Measurements from ENCODE around the gene TULP4.

DNA sequence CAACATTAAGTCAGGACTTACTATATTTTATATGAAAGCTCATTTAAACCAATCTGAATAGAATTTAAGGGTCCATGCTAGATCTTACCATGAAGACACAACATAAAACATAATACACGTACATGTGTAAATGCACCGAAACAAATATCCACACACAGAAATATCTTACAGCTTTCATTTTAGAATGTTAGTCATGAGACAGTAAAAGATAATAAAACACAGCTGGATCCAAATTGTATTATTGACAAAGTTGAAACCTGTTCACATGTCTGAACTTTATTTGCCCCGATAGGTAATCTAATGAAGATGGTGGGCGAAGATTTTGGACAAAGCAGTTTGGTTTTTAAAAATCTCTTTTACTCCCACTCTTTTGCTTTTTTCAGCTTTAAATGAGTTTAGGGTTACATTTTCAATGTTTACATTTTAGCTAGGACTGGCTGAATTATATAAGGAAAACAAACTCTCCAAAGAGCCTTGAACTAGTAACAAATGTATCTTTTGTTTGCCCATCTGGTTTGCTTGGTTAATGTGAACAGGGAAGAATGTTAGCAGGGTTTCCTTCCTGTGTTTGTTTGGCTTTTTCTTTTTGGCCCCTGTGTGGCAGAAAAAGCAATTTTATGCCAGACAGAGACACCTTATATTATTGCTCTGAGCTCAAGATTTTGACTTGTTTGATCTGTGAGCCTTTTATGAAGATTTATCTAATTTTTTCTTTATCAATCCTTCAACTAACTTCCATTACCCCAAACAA is 242.5 kb downstream of the TULP4 start:
- TF ChIP-seq POLR2AphosphoS2 (conservative IDR thresholded peaks at IDR 0.05; ENCODE audit: low read length): no peak
- TF ChIP-seq RAD21 (conservative IDR thresholded peaks at IDR 0.05 in 1 of 2, IDR thresholded peaks at IDR 0.05 in 1 of 2): no peak
- TF ChIP-seq, protein P1, sequence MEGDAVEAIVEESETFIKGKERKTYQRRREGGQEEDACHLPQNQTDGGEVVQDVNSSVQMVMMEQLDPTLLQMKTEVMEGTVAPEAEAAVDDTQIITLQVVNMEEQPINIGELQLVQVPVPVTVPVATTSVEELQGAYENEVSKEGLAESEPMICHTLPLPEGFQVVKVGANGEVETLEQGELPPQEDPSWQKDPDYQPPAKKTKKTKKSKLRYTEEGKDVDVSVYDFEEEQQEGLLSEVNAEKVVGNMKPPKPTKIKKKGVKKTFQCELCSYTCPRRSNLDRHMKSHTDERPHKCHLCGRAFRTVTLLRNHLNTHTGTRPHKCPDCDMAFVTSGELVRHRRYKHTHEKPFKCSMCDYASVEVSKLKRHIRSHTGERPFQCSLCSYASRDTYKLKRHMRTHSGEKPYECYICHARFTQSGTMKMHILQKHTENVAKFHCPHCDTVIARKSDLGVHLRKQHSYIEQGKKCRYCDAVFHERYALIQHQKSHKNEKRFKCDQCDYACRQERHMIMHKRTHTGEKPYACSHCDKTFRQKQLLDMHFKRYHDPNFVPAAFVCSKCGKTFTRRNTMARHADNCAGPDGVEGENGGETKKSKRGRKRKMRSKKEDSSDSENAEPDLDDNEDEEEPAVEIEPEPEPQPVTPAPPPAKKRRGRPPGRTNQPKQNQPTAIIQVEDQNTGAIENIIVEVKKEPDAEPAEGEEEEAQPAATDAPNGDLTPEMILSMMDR (IDR thresholded peaks at IDR 0.05): no peak
- no peak for TF ChIP-seq EP300 (IDR thresholded peaks at IDR 0.05)
- TF ChIP-seq, protein P2, sequence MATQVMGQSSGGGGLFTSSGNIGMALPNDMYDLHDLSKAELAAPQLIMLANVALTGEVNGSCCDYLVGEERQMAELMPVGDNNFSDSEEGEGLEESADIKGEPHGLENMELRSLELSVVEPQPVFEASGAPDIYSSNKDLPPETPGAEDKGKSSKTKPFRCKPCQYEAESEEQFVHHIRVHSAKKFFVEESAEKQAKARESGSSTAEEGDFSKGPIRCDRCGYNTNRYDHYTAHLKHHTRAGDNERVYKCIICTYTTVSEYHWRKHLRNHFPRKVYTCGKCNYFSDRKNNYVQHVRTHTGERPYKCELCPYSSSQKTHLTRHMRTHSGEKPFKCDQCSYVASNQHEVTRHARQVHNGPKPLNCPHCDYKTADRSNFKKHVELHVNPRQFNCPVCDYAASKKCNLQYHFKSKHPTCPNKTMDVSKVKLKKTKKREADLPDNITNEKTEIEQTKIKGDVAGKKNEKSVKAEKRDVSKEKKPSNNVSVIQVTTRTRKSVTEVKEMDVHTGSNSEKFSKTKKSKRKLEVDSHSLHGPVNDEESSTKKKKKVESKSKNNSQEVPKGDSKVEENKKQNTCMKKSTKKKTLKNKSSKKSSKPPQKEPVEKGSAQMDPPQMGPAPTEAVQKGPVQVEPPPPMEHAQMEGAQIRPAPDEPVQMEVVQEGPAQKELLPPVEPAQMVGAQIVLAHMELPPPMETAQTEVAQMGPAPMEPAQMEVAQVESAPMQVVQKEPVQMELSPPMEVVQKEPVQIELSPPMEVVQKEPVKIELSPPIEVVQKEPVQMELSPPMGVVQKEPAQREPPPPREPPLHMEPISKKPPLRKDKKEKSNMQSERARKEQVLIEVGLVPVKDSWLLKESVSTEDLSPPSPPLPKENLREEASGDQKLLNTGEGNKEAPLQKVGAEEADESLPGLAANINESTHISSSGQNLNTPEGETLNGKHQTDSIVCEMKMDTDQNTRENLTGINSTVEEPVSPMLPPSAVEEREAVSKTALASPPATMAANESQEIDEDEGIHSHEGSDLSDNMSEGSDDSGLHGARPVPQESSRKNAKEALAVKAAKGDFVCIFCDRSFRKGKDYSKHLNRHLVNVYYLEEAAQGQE (IDR thresholded peaks at IDR 0.05): no peak
- TF ChIP-seq CHD4 (IDR thresholded peaks at IDR 0.05; ENCODE audit: borderline replicate concordance): no peak
- TF ChIP-seq, protein P3, sequence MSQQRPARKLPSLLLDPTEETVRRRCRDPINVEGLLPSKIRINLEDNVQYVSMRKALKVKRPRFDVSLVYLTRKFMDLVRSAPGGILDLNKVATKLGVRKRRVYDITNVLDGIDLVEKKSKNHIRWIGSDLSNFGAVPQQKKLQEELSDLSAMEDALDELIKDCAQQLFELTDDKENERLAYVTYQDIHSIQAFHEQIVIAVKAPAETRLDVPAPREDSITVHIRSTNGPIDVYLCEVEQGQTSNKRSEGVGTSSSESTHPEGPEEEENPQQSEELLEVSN (IDR thresholded peaks at IDR 0.05; ENCODE audit: borderline replicate concordance, low read depth): no peak
- TF ChIP-seq CHD2 (IDR thresholded peaks at IDR 0.05; ENCODE audit: low read length, partially characterized antibody): no peak
- no peak for TF ChIP-seq FOSL2 (IDR thresholded peaks at IDR 0.05)
- no peak for TF ChIP-seq FOSL2 (CRISPR knock-in tag; IDR thresholded peaks at IDR 0.05)
- no peak for TF ChIP-seq CBX8 (IDR thresholded peaks at IDR 0.05)
